ENCODE data around the gene CALR3.
"Not testable (repeated sequence)": the region's sequence is repeated elsewhere in the genome, so short reads cannot be mapped to it uniquely, and the experiment has no call there.

CALR3 gene

GRCh38 chr19:16482745-16483144 is 13.2 kb downstream of the CALR3 start:
- TF ChIP-seq CTCF (IDR thresholded peaks at IDR 0.05; ENCODE audit: low read depth, low read length) = no peak
- no peak for DNase-seq
- Histone ChIP-seq H3K27me3 (ENCODE audit: insufficient read depth, low read depth, severe bottlenecking) (no peaks in the 10 kb centered on the region), H3K36me3 (no peaks in the 10 kb centered on the region), H3K9me3 (ENCODE audit: severe bottlenecking) (no peaks in the 10 kb centered on the region), H3K4me3 (ENCODE audit: low read depth, low read length) (no peak overlapping the region), H3K27ac (no peak overlapping the region)

GRCh38 chr19:16477311-16477710 is 18.7 kb downstream of the CALR3 start:
- Histone ChIP-seq H3K27me3 (ENCODE audit: insufficient read depth, low read depth, severe bottlenecking) (no peaks in the 10 kb centered on the region), H3K36me3 (no peaks in the 10 kb centered on the region), H3K4me3 (ENCODE audit: low read depth, low read length) (no peak overlapping the region), H3K27ac (no peak overlapping the region), H3K9me3 (ENCODE audit: severe bottlenecking) (peaks cover 5% of the 10 kb centered on the region)
- TF ChIP-seq CTCF (IDR thresholded peaks at IDR 0.05; ENCODE audit: low read depth, low read length) = no peak
- no peak for DNase-seq

DNA sequence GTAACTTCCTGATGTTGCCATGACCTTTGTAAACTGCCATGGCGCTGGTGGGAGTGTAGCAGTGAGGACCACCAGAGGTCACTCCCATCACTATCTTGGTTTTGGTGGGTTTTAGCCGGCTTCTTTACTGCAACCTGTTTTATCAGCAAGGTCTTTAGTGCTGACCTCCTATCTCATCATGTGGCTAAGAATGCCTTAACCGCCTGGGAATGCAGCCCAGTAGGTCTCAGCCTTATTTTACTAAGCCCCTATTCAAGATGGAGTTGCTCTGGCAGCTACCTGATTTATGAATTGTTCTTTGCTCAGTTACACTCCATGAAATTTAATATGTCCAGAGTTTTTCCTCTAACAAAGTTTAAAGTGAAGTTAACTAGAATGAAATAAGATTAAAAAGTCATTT is 19.6 kb downstream of the CALR3 start:
- H3K36me3 ChIP-seq = no peaks in the 10 kb centered on the region
- no peak overlapping the region for H3K4me3 ChIP-seq (ENCODE audit: low read depth, low read length)
- no peak for DNase-seq
- H3K27ac ChIP-seq = no peak overlapping the region
- TF ChIP-seq CTCF (IDR thresholded peaks at IDR 0.05; ENCODE audit: low read depth, low read length) = no peak
- H3K27me3 ChIP-seq (ENCODE audit: insufficient read depth, low read depth, severe bottlenecking) = no peaks in the 10 kb centered on the region
- H3K9me3 ChIP-seq (ENCODE audit: severe bottlenecking) = peaks cover 5% of the 10 kb centered on the region

- no peak for DNase-seq
Measured at GRCh38 chr19:16473875-16474392, 22.0 kb downstream of the CALR3 start.

GRCh38 chr19:16472992-16473391 is 23.0 kb downstream of the CALR3 start:
- no peak for DNase-seq
- H3K36me3 ChIP-seq = peaks cover 2% of the 10 kb centered on the region
- TF ChIP-seq CTCF (IDR thresholded peaks at IDR 0.05; ENCODE audit: low read depth, low read length) = no peak
- H3K4me3 ChIP-seq (ENCODE audit: low read depth, low read length) = no peak overlapping the region
- no peak overlapping the region for H3K27ac ChIP-seq
- H3K27me3 ChIP-seq (ENCODE audit: insufficient read depth, low read depth, severe bottlenecking) = no peaks in the 10 kb centered on the region
- peaks cover 5% of the 10 kb centered on the region for H3K9me3 ChIP-seq (ENCODE audit: severe bottlenecking)

More at GRCh38 chr19:16473875-16474392, 22.0 kb downstream of the CALR3 start:
- peaks cover 2% of the 10 kb centered on the region for H3K36me3 ChIP-seq
- H3K9me3 ChIP-seq (ENCODE audit: severe bottlenecking) = peaks cover 5% of the 10 kb centered on the region
- H3K27ac ChIP-seq = no peak overlapping the region
- H3K4me3 ChIP-seq (ENCODE audit: low read depth, low read length) = no peak overlapping the region
- no peaks in the 10 kb centered on the region for H3K27me3 ChIP-seq (ENCODE audit: insufficient read depth, low read depth, severe bottlenecking)
- no peak for TF ChIP-seq CTCF (IDR thresholded peaks at IDR 0.05; ENCODE audit: low read depth, low read length)

DNA sequence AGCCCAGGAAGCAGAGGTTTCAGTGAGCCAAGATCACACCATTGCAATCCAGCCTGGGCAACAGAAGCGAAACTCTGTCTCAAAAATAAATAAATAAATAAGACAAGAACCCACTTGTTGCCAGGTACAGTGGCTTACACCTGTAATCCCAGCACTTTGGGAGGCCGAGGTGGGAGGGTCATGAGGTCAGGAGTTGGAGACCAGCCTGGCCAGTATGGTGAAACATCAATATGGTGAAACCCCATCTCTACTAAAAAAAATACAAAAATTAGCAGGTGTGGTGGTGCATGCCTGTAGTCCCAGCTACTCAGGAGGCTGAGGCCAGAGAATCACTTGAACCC is 23.4 kb downstream of the CALR3 start:
- not testable (repeated sequence) for DNase-seq; H3K9me3 ChIP-seq (ENCODE audit: severe bottlenecking); H3K27me3 ChIP-seq (ENCODE audit: insufficient read depth, low read depth, severe bottlenecking); H3K36me3 ChIP-seq
- peak overlapping the region; percentile 66 for H3K27ac ChIP-seq
- peak overlapping the region; percentile 54 for H3K4me3 ChIP-seq (ENCODE audit: low read depth, low read length)
